Measurements from ENCODE around the gene IGF2BP2. TPM values are rescaled to one million over a fixed set of nuclear protein-coding genes. Genes with fewer than 3 reads are reported as not detected.

IGF2BP2 gene
- total RNA-seq, 1 experiment from 2014 or later = 11.5 TPM

DNA sequence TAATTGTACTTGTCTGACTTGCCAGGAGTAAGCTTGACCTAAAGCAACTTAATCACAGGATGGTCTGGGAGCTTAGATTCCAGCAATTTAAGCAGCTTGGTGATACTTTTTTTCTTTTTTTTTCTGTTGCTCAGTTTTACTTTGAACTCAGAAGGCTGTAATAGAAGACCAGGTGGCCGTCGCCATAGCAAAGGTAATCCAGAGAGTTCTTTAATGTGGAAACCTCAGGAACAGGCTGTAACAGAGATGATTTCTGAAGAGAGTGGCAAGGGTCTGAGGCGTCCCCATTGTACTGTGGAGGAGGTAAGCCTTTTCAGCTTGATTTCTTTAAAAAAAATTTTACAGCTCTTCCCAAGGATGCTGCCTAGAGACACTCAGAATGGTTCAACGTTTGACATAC lies 218.6 kb downstream of the IGF2BP2 start:
- no peak for DNase-seq (ENCODE audit: extremely low read depth, low read depth)

DNA sequence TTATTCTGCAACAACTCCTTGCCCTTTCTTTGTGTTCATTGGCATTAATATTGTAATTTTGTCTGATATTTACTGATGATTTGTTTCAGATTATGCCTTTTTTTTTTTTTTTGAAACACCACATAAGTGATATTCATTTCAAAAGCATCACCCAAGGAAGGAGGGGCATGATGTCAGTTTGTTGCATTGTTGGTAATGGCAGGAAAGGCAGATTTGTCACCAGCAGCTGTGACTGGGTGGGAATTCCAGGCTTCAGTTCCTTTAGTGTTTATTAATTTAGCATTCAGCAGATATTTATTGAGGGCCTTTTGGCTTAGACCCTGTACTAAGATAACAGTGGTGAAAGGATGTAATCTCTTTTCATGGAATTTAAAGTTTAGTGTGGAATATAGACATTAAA lies 219.3 kb downstream of the IGF2BP2 start:
- DNase-seq (ENCODE audit: extremely low read depth, low read depth) = no peak

DNA sequence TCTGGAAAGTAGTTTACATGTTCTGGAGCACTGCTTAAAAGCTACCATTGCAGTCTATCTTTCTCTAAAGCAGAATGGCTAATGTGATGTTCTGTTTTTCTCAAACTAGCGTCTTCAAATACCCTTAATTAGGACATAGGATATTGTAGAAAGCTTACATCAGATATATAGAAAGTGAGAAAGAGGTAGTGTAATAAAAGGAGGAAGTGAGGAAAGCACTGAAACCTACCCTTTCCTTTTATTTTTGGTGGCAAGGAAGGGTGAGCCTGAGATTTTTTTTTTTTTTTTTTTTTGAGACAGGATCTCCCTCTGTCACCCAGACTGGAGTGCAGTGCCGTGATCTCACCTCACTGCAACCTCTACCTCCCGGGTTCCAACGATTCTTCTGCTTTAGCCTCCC lies 229.3 kb downstream of the IGF2BP2 start:
- no peak for DNase-seq (ENCODE audit: extremely low read depth, low read depth)

DNA sequence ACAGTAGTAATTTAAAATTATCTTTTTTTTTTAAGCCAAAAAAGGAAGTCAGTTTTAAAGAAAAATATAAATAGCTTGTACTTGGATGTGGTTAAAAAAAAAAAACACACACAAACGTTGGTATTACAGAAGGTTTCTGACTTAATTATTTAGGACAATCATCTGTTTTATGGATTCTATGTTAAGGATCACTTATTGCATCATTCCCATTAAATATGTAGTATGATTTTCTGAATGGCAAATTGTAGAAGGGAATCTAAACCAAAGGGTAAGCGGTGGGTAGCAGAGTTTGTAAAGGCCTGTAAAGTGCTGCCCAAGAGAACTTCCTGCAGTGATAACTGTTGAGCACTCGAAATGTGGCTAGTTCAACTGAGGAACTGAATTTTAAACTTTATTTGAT lies 230.8 kb downstream of the IGF2BP2 start:
- no peak for DNase-seq (ENCODE audit: extremely low read depth, low read depth)

Small RNA genes lying within 50 kb of the gene (small RNA-seq; reads per million reads assigned to genes)
- gene AC133473.1 = 0 reads per million in 2 experiments
- gene MIR548AQ = 0 to 0.06 reads per million in 2 experiments

Other genes with a start within 250 kb of the IGF2BP2 start
- 17.7 and 21.5 TPM in 2 replicates for gene SENP2, start 238.7 kb downstream of the IGF2BP2 start, total RNA-seq (2014; rRNA removed; shearing (Covaris generic))
- gene TRA2B, start 113.0 kb upstream of the IGF2BP2 start, total RNA-seq (2014; rRNA removed; shearing (Covaris generic)) = 176 and 194 TPM in 2 replicates